ENCODE data around the gene RMDN3. TPM values are rescaled to one million over a fixed set of nuclear protein-coding genes. Genes with fewer than 3 reads are reported as not detected.

The RMDN3 gene
- total RNA-seq, 1 donor = 17.3 TPM

DNA sequence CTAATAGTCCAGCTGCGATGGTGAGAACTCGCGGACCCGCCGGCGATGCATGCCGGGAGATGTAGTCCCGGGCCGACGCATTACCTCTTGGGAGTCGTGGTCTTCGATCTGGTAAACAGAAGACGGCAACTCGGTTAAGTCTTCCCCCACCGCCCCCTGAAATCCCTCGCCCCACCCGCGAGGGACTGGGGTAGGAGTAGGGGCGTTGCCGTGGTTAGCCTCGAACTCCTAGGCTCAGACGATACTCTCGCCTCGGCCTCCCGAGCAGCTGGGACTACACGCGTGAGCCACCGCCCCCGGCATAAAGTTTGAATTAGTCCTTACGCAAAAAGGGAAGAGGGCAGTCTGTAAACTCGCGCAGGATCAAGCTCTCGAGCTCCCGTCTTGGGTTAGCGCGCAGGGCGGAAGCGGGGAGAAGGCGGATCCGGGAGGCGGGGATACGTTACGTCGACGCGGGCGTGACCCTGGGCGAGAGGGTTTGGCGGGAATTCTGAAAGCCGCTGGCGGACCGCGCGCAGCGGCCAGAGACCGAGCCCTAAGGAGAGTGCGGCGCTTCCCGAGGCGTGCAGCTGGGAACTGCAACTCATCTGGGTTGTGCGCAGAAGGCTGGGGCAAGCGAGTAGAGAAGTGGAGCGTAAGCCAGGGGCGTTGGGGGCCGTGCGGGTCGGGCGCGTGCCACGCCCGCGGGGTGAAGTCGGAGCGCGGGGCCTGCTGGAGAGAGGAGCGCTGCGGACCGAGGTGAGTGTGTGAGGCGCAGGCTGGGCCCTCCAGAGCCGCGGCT is 60.2 kb downstream of the RMDN3 start, which contains the start of gene RAD51:
Gene RAD51, plus strand, starts transcription at position 487 of the 781 bp plus-strand sequence. CDS start 3,585 bp downstream, outside the sequence.
- TF ChIP-seq, protein P1, sequence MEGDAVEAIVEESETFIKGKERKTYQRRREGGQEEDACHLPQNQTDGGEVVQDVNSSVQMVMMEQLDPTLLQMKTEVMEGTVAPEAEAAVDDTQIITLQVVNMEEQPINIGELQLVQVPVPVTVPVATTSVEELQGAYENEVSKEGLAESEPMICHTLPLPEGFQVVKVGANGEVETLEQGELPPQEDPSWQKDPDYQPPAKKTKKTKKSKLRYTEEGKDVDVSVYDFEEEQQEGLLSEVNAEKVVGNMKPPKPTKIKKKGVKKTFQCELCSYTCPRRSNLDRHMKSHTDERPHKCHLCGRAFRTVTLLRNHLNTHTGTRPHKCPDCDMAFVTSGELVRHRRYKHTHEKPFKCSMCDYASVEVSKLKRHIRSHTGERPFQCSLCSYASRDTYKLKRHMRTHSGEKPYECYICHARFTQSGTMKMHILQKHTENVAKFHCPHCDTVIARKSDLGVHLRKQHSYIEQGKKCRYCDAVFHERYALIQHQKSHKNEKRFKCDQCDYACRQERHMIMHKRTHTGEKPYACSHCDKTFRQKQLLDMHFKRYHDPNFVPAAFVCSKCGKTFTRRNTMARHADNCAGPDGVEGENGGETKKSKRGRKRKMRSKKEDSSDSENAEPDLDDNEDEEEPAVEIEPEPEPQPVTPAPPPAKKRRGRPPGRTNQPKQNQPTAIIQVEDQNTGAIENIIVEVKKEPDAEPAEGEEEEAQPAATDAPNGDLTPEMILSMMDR (IDR thresholded peaks at IDR 0.05; ENCODE audit: insufficient read depth, low read depth, low read length) = no peak
- peak within 1 kb of the TSS; percentile 97 for H3K4me3 ChIP-seq (ENCODE audit: low read depth, low read length)
- peak; percentile 95 for DNase-seq (ENCODE audit: low read depth)

GRCh38 chr15:40693904-40694687 is 61.0 kb downstream of the RMDN3 start:
- peak overlapping the region; percentile 97 for H3K4me3 ChIP-seq (ENCODE audit: low read depth, low read length)
- peak; percentile 5 for DNase-seq (ENCODE audit: low read depth)
- TF ChIP-seq, protein P1 (IDR thresholded peaks at IDR 0.05; ENCODE audit: insufficient read depth, low read depth, low read length) = no peak

DNA sequence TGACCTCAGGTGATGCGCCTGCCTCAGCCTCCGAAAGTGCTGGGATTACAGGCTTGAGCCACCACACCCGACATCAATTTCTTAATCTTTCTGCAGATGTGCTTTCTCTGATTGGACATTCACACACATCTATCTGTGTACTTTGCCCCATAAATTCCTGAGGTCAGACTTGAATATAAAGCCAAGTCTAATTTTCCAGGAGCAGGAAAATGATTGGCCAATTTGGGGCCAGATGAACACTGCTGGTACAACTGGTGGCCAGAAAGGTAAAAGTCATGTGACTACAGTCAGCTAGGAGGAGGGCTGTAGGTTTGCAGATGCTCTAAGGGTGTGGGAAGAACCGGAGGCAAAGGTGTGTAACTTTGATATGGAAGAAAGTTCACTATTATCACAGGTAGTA is 63.3 kb downstream of the RMDN3 start:
- TF ChIP-seq, protein P1 (IDR thresholded peaks at IDR 0.05; ENCODE audit: insufficient read depth, low read depth, low read length) = no peak
- DNase-seq (ENCODE audit: low read depth) = peak; percentile 51
- H3K4me3 ChIP-seq (ENCODE audit: low read depth, low read length) = no peak overlapping the region

- DNase-seq (ENCODE audit: low read depth) = no peak
- TF ChIP-seq, protein P1 (IDR thresholded peaks at IDR 0.05; ENCODE audit: insufficient read depth, low read depth, low read length) = no peak
- no peak overlapping the region for H3K4me3 ChIP-seq (ENCODE audit: low read depth, low read length)
Observed at GRCh38 chr15:40688932-40689799, 65.9 kb downstream of the RMDN3 start.

Small RNA genes within 50 kb of the gene (small RNA-seq; reads per million reads assigned to genes)
- gene SUMO2P15 = not detected

Other genes starting within 250 kb of the RMDN3 start
- gene CCDC32, start 190.2 kb downstream of the RMDN3 start, total RNA-seq = 11.9 and 20.7 TPM in 2 replicates
- 11.2 and 11.9 TPM in 2 replicates for gene RPUSD2, start 186.0 kb downstream of the RMDN3 start, total RNA-seq
- 12.9 and 22.9 TPM in 2 replicates for gene KNL1, start 161.0 kb downstream of the RMDN3 start, total RNA-seq
- 3.5 and 4.2 TPM in 2 replicates for gene RAD51, start 60.1 kb downstream of the RMDN3 start, total RNA-seq
- 2.6 and 2.9 TPM in 2 replicates for gene GCHFR, start 8.8 kb upstream of the RMDN3 start, total RNA-seq
- under 0.01 TPM in 1 of 2 replicates, not detected in the other for gene C15orf62, start 14.7 kb upstream of the RMDN3 start, total RNA-seq
- gene ZFYVE19, start 51.8 kb upstream of the RMDN3 start, total RNA-seq = 17.3 and 21.6 TPM in 2 replicates
- gene DNAJC17, start 52.2 kb upstream of the RMDN3 start, total RNA-seq = 24.5 and 30.7 TPM in 2 replicates
- not detected in 2 replicates for gene PPP1R14D, start 73.5 kb upstream of the RMDN3 start, total RNA-seq
- gene SPINT1, start 88.8 kb upstream of the RMDN3 start, total RNA-seq = 0.32 and 0.43 TPM in 2 replicates
- gene RHOV, start 119.0 kb upstream of the RMDN3 start, total RNA-seq = under 0.01 TPM in 1 of 2 replicates, not detected in the other
- gene VPS18, start 139.2 kb upstream of the RMDN3 start, total RNA-seq = 48.8 and 62.2 TPM in 2 replicates
- 5.5 and 6.0 TPM in 2 replicates for gene DLL4, start 174.1 kb upstream of the RMDN3 start, total RNA-seq
- gene CHAC1, start 198.2 kb upstream of the RMDN3 start, total RNA-seq = 13.4 and 62.2 TPM in 2 replicates